ENCODE data around the gene ENAH.
"Not testable (repeated sequence)": the region's sequence is repeated elsewhere in the genome, so short reads cannot be mapped to it uniquely, and the experiment has no call there.

Gene ENAH

DNA sequence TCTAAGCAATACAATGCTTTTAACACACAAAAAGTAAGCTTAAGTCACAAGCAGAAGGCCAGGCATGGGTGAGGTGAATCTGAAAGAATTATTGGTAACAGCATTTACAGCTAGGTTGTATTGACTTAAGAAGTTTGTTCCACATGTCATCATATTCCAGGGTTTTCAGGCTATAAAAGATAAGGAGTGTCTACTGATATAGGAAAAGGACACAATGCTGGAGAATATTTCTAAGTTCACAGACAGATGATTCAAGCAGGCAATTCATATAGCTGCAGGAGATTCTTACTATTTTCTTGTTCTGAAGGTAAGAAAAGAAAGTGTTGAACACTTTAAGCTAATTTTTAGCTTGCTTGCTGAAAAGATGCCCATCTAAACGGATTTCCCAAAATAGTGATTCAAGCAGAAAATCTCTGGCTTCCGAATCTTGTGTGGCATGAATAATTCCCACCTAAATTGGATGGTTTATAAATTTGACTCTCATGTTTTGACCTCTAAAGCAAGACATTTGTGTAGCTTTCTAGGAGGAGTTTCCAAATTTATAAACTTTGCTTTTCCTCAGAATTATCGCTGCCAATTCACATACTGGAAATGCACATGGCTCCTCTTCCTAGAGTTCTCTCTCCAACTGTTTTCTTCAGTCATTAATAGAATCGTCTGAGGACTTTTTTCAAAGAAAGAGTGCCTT is 129.5 kb downstream of the ENAH start:
- DNase-seq (ENCODE audit: low spot score): no peak

GRCh38 chr1:225522588-225523262 is 130.2 kb downstream of the ENAH start:
- no peak for DNase-seq (ENCODE audit: low spot score)

- no peak for DNase-seq (ENCODE audit: low spot score)
Measured at GRCh38 chr1:225520587-225521227, 132.2 kb downstream of the ENAH start.

GRCh38 chr1:225519166-225519863 is 133.6 kb downstream of the ENAH start:
- no peak for DNase-seq (ENCODE audit: low spot score)

DNA sequence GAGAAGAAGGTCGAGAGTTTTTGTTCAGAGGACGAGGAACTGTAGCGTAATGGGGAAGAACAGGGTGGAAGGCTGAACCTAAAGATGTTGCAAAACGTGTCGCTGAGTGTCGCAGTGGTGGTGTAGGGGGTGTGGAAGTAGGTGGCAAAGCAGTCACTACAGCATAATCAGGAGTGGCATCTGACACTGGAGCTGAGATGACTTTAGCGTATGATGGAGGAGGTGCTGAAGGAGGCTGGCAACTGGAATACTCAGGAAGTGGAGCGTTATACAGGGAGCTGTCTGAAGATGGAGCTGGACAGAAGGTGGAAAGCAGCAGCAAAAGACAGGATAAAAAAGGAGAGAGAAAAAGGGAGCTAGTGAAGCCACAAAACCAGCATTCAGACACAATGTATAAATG is 135.2 kb downstream of the ENAH start:
- no peak for DNase-seq (ENCODE audit: low spot score)

GRCh38 chr1:225517221-225517620 is 135.7 kb downstream of the ENAH start:
- DNase-seq (ENCODE audit: low spot score): no peak

DNA sequence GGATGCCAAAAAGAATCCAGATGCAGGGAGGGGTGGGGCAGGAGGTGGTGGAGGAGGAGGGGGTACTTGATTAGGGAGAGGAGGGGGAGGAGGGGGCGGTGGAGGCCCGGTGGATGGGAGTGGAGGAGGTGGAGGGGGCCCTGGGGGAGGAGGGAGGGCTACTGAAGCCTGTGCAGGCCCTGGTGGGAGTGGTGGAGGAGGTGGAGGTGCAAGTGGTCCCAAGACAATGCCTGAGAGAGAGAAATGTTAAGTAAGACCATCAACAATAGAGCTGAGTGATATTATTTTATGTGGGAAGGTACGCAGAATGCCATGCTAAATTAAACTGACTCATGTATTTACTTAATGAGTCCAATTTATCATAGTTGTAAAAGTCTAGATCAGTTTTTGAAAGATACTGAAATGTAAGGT is 138.2 kb downstream of the ENAH start:
- no peak for DNase-seq (ENCODE audit: low spot score)

DNA sequence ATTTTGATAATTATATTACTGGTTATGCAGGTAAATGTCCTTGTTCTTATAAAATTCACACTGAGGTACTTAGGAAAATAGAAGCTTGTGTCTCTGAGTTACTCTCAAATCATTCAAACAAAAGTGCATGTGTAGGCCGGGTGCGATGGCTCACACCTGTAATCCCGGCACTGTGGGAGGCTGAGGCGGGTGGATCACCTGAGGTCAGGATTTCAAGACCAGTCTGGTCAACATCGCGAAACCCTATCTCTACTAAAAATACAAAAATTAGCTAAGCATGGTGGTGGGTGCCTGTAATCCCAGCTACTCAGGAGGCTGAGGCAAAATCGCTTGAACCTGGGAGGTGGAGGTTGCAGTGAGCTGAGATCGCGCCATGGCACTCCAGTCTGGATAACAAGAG is 139.3 kb downstream of the ENAH start:
- not testable (repeated sequence) for DNase-seq (ENCODE audit: low spot score)

DNA sequence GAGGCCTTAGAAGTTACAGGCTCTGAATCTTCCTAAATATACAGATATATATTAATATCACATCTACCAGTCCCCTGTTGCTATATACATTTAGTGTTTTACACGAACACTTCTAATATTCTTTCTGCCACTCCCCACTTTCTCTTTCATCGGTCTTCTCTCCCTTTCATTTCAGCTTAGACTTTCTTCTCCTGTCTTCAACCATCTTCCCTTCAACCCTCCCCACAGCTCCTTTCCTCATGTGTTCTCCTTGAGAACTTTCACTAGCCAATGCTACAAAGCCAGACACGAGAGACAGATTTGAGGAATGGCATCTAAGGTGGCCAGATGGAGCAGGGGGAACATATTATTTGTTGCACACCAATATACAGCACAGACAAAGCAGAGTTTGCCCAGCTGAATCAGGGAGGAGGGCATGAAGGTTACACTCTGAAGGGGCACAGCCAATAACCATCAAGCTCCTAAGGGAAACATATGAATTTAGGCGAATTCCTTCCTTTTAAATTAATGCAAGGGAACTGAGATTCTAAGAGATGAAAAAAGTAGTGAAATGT is 141.0 kb downstream of the ENAH start:
- DNase-seq (ENCODE audit: low spot score): no peak

DNA sequence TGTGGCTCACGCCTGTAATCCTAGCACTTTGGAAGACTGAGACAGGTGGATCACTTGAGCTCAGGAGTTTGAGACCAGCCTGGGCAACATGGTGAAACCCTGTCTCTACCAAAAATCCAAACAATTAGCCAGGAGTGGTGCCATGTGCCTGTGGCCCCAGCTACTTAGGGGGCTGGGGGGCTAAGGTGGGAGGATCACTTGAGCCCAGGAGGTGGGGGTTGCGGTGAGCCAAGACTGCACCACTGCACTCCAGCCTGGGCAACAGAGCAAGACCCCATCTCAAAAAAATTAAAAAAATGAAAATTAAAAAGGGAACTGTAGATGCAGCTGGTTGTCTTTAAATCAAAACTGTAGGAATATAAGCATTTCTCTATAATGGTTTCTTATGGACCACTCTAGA is 142.2 kb downstream of the ENAH start:
- not testable (repeated sequence) for DNase-seq (ENCODE audit: low spot score)

DNA sequence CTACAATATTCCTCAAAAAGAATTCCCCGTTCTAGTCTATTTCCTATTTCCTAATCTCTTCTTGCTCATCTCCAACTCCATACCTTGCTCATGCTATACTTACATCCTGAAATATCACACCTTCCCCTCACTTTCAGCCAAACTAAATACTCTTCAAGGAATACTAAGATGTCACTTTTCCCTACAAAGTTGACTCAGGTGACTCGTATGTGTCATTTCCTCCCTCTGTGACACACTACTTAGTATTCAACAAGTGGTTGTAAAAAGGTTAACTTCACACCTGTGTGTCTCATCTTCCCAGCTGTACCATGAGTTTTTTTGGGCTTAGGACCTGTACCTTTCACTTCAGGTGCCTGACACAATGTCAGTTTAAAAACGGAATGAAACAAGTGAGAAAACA is 143.2 kb downstream of the ENAH start:
- no peak for DNase-seq (ENCODE audit: low spot score)

DNA sequence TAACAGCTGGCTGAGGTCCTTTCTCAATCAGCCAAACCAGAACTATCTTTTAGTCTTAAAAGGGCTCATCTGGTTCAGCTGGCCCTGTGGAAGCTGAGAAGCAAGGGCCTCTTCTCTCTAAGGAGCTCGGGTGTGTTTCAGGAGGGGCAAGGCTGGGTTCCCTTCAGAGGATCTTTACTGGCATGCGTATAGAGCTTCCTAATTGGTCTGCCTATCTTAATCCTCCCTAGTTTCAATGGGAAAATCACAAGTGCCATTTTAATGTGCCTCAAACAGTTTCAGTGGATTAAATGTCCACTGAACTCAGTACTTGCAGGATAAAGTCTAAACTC is 143.6 kb downstream of the ENAH start:
- DNase-seq (ENCODE audit: low spot score): no peak

DNA sequence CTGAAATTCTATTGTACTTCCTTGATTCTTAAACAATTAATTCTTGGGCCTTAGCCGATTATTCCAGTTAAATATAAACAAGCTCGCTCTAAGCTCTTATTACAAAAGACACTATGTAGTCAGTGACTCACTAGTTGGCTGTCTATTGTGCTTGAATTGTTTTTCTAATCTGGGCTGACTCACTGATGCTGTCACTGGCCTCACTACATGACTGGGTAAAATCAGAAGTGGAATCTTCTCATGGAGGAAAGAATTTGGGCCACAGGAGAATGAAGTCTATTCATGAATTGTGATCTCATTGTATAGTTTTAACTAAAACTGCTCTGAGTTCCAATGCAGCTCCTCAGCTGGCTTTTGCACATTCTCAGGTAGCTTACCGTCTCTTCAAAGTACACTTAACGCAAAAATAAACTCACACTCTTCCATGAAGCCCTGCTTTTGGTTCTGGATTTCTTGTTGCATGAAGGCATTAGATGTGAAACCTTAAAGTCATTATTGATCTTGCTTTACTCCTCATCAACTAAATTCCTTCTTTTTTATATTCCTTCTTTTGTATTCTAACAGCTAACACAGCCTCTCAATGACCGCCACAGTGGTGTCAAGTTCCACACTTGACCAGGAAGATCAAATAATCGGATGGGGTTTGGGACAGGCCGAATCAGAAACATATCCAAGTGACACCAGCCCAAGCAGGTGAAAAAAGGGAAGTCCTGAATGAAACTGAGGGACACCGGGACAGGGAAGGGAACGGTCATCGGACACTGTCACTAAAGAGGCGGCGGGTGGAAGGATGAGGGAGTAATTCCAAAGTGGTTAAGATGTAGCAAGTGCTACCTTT is 144.2 kb downstream of the ENAH start:
- peak; percentile 86 for DNase-seq (ENCODE audit: low spot score)

DNA sequence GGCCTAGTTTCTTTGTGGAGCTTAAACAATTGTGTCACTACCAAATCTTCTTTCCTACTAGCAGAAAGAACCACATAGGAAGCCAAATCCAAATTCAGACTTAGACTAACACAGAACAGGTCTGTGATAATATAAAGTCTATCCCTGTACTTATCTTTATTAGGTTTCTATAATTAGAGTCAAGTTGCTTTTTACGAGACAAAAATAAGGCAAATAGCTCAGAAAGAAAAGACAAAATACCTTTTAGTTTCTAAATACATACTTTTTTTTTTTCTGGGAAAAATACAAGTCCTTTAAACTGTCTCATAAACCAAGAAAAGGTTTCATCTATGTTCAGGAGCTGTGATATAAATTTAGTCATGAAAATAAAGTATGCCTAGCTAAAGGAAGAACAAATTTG is 146.2 kb downstream of the ENAH start:
- no peak for DNase-seq (ENCODE audit: low spot score)

- DNase-seq (ENCODE audit: low spot score): no peak
Measured at GRCh38 chr1:225504776-225505175, 148.1 kb downstream of the ENAH start.

- DNase-seq (ENCODE audit: low spot score): no peak
Measured at GRCh38 chr1:225500624-225501192, 152.2 kb downstream of the ENAH start.

DNA sequence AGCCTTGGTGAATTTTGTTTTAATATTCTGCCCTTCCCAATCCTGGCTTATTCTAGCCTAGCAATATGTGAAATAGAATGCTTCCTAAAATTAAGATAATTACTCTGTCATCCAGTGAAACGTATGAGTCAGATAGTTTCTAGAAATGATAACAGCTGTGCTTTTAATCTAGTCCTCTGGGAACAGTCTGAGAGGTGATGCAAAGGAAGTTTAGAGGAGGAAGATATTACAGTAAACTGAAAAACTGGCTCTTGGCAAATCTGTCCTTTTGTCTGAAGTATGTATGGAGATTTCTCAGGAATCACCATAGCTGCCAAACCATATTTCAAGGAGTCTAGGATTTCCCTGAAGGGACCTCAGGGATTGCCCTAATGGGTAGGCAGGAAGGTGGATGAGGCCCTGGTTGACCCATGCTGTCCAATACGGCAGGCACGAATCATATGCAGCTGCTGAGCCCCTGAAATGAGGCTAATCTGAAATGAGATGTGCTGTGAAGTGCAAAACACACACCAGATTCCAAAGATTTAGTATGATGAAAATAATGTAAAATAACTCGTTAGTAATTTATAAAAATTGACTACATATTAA is 154.3 kb downstream of the ENAH start:
- DNase-seq (ENCODE audit: low spot score): no peak

- DNase-seq (ENCODE audit: low spot score): no peak
Measured at GRCh38 chr1:225494789-225495359, 158.0 kb downstream of the ENAH start.

DNA sequence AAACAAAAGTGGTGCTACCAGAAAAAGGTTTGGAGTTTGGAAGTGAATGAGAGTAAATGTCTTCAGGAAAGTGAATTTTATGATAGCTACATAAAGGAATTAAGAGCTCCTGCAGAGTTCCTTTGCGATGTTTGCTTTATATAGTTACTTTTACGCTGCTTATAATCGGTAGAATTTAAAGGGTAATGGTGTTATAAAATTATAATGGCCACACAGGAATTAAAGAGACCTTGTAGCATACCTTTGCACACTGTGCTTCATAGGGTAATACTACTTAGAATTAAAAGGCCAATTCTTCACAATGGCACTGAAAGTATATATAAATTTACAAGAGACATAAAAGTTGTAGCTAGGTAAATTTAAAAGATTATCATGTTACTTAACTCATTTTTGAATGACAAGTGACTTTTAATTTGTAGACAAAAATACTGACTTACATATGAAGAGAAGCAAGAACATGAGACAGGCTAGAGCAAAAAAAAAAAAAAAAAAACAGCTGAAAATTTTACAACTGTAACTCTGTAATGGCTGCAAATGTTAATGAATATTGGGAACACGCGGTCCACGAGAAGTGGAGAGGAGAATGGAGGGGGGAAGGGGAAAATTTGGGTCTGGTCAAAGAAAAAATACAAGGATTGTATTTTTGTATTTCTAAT is 159.2 kb downstream of the ENAH start:
- no peak for DNase-seq (ENCODE audit: low spot score)

GRCh38 chr1:225488676-225489075 is 164.2 kb downstream of the ENAH start:
- DNase-seq (ENCODE audit: low spot score): no peak
